PFSK-1 (cell line): Measurements from ENCODE around the gene CLTCL1.
A peak's percentile ranks its signal among the peaks of the same experiment; 100 is the strongest.

Source experiments
- FOXP2 ChIP-seq: optimal IDR thresholded peaks from 2 replicates; pipeline ENCODE3; 2011; ENCODE audit warnings: borderline replicate concordance, control low read depth, inconsistent platforms; ENCODE audit not compliant: insufficient read depth; ENCODE audit errors: extremely low read length, extremely low read depth
- POLR2AphosphoS5 ChIP-seq: IDR thresholded peaks from 2 replicates; pipeline ENCODE4 v1.6.1; 2012; ENCODE audit warnings: low read depth, mild to moderate bottlenecking, control low read depth, low read length, moderate library complexity
- SIN3A ChIP-seq: IDR thresholded peaks from 2 replicates; pipeline ENCODE4 v1.6.1; 2012; ENCODE audit warnings: mild to moderate bottlenecking, low read length, moderate library complexity, borderline replicate concordance; ENCODE audit not compliant: insufficient read depth
- TAF1 ChIP-seq: IDR thresholded peaks from 2 replicates; pipeline ENCODE4 v1.6.1; 2012; ENCODE audit warnings: low read length, control low read depth, borderline replicate concordance; ENCODE audit not compliant: insufficient read depth
- TF ChIP-seq, protein P1 (sequence below), 2 experiments: IDR thresholded peaks; 2 replicates each; pipeline versions ENCODE4 v1.6.1 to v1.8.0; 2011 to 2012; ENCODE audit warnings: low read depth in 2 of 2, low read length in 2 of 2, control low read depth in 1 of 2, inconsistent platforms in 1 of 2, mild to moderate bottlenecking in 1 of 2, moderate library complexity in 1 of 2; ENCODE audit not compliant: insufficient read depth in 1 of 2

Gene CLTCL1

DNA sequence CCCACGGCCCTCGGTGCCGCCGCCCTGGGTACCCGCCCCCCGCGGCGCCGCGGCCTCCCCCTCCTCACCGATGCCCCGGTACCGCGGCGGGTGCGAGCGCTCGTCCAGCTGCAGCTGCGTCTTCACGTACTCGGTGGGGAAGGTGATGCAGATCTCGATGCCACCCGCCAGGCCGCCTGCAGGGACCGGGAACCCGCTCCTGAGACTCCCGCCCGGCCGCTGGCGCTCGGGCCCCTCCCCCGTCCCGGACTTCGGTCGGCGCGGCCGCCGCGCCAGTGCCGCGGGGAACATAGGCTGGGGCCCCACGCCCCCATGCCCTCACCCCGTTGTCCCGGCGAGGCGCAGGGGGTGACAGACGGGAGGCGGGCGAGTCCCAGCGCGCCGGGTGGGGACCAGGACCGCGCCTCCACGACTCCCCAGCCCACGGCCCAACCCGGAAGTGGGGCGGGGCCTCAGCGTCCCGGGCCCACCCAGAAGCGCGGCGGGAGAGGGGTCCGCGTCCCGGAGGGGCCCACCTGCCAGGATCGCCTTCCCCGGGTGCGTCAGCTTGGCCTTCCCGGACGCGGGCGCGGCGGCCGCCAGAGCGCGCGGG, 113.4 kb downstream of the CLTCL1 start:
- TF ChIP-seq FOXP2 (peak; percentile 25), TAF1 (no peak)

DNA sequence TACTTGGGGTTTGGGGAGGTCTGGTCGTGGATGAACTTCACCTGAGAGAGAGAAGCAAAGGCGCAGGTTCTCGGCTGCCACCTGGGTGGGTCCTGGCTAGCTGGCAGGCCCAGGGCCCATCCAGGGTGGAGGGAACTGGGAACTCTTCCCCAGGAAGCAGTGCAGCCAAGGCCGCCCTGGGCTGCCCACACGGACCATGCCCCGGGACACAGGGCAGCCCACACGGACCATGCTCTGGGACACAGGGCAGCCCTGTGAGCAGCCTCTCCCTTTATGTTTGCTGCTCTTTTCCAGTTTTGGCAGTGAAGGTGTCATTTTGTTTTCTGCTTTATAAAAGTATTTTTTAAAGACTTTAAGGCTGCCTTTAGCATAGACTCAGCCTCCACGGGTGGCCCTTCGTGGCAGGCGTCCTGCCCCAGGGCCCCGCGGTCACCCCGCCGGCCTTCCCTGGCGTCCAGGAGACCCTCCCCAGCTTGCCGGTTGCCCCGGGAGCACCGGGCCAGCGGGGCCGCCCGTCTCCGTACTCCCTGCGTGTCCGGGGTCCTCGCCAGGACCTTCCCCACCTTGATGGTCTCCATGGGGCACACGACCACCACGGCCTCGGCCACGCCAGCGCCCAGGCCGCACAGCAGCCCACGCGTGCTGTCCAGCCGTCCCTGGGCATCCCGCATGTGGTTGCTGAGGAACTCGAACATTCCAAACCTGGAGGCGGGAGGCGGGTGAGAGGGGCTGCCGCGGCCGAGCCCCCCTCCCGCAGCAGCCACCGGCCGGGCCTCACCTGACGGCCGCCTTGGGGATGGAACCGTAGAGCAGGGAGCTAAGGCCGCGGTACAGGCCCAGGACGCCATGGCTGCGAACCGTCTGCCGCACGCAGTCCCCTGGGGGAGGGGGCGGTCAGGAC, 114.1 kb downstream of the CLTCL1 start:
- TF ChIP-seq, protein P1, sequence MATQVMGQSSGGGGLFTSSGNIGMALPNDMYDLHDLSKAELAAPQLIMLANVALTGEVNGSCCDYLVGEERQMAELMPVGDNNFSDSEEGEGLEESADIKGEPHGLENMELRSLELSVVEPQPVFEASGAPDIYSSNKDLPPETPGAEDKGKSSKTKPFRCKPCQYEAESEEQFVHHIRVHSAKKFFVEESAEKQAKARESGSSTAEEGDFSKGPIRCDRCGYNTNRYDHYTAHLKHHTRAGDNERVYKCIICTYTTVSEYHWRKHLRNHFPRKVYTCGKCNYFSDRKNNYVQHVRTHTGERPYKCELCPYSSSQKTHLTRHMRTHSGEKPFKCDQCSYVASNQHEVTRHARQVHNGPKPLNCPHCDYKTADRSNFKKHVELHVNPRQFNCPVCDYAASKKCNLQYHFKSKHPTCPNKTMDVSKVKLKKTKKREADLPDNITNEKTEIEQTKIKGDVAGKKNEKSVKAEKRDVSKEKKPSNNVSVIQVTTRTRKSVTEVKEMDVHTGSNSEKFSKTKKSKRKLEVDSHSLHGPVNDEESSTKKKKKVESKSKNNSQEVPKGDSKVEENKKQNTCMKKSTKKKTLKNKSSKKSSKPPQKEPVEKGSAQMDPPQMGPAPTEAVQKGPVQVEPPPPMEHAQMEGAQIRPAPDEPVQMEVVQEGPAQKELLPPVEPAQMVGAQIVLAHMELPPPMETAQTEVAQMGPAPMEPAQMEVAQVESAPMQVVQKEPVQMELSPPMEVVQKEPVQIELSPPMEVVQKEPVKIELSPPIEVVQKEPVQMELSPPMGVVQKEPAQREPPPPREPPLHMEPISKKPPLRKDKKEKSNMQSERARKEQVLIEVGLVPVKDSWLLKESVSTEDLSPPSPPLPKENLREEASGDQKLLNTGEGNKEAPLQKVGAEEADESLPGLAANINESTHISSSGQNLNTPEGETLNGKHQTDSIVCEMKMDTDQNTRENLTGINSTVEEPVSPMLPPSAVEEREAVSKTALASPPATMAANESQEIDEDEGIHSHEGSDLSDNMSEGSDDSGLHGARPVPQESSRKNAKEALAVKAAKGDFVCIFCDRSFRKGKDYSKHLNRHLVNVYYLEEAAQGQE (IDR thresholded peaks at IDR 0.05; ENCODE audit: insufficient read depth in 1 of 2, low read depth in 2 of 2, low read length in 2 of 2), result no peak
- TF ChIP-seq POLR2AphosphoS5 (no peak), FOXP2 (no peak), SIN3A (no peak), TAF1 (no peak)

DNA sequence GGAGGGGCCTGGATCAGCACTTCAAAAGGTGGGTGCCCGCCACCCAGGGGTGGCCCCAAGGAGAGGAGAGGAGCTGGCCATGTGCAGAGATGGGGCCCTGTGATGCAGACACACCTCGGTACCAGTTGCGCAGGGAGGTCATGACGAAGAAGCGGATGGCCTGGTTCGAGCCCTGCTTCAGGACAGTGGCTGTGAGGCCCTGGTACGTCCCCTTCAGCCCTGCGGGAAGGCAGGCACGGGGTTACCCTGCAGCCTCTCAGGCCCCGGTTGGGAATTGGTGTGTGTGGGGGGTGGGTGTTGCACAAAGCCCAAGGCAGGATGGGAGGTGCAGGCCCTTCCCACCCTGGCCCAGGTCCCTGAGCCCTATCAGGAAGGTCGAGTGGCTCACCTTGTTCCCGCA, 114.8 kb downstream of the CLTCL1 start:
- no peak for TF ChIP-seq TAF1
- no peak for TF ChIP-seq FOXP2
- TF ChIP-seq, protein P1 (IDR thresholded peaks at IDR 0.05; ENCODE audit: insufficient read depth in 1 of 2, low read depth in 2 of 2, low read length in 2 of 2), result no peak

DNA sequence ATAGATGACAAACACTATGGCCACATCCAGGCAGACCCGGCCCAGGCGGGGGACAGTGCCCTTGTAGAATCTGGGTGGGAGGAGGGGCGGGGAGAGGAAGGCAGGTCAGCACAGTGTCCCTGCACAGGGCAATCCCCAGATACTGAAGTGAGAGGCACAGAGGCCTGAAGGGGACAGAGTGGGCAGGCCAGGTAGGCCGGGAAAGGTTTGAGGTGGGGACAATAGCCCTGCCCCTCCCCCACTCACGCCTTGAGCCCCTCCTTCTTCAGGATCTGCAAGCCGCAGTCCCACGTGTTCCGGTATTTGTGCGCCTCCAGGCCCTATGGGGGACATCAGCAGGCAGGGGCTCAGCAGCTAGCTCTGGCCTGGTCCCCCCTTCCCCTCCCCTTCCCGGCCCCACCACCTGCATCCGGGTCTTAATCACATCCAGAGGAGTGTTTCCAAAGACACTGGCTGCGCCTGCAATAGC, 115.3 kb downstream of the CLTCL1 start:
- no peak for TF ChIP-seq TAF1
- no peak for TF ChIP-seq FOXP2
- TF ChIP-seq, protein P1 (IDR thresholded peaks at IDR 0.05; ENCODE audit: insufficient read depth in 1 of 2, low read depth in 2 of 2, low read length in 2 of 2), result no peak
- TF ChIP-seq POLR2AphosphoS5, result no peak
- no peak for TF ChIP-seq SIN3A

DNA sequence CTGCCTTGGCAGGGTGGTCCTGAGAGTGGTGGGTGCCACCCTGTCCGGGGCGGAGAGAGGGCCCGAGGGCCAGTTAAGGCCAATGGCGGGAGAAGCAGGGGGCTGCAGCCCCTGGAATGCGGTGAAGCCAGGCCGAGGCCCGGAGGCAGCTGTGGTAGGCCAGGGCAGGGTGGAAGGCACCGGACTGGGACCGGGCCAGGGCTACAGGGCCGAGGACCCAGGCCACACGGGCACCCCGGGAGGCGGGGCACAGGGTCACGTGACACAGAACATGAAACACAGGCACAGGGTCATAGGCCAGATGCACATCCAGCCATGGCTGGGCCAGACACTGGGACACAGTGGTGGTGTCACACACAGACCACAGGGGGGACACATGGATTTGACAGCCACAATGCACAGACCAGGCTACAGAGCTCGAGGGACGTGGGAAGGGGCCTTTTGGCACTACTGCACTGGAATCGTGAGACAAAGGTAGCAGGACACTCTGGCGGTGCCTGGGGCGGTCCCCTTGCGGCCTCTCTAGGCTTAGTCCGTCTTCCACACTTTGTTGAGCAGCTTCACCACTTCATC, 115.8 kb downstream of the CLTCL1 start:
- no peak for TF ChIP-seq FOXP2
- TF ChIP-seq, protein P1 (IDR thresholded peaks at IDR 0.05; ENCODE audit: insufficient read depth in 1 of 2, low read depth in 2 of 2, low read length in 2 of 2), result no peak
- no peak for TF ChIP-seq TAF1
- TF ChIP-seq SIN3A, result no peak
- no peak for TF ChIP-seq POLR2AphosphoS5
